ENCODE measurements around the gene DARS1.

Gene DARS1

DNA sequence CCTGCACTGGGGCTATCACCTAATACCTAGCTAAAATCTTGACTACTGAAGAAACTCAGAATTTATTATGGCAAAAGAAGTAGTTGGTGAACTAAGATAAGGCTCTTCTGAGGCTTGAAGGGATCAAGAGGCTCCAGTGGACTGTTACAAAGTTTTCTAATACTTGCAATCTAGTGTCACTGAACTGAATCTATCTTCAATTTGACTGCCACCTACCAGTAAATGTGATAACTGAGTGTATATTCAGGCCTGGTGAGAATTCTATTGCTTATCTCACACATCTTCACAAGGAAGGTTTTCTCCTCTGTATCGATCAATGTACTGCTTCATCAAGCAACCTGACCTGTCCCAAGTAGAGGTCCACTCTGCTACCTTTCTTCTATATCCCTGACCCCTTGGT, 40.8 kb downstream of the DARS1 start:
- Histone ChIP-seq H3K9me3 (no peaks in the 10 kb centered on the region), H3K4me3 (ENCODE audit: low read depth in 1 of 2, low read length in 1 of 2) (no peak overlapping the region), H3K36me3 (no peaks in the 10 kb centered on the region), H3K27ac (no peak overlapping the region), H3K27me3 (no peaks in the 10 kb centered on the region), H3K4me1 (ENCODE audit: control insufficient read depth in 1 of 2, insufficient read depth in 1 of 2, low read depth in 1 of 2, low read length in 1 of 2) (peaks cover 0 to 4% of the 10 kb centered on the region in 2 experiments)
- TF ChIP-seq, protein P1, sequence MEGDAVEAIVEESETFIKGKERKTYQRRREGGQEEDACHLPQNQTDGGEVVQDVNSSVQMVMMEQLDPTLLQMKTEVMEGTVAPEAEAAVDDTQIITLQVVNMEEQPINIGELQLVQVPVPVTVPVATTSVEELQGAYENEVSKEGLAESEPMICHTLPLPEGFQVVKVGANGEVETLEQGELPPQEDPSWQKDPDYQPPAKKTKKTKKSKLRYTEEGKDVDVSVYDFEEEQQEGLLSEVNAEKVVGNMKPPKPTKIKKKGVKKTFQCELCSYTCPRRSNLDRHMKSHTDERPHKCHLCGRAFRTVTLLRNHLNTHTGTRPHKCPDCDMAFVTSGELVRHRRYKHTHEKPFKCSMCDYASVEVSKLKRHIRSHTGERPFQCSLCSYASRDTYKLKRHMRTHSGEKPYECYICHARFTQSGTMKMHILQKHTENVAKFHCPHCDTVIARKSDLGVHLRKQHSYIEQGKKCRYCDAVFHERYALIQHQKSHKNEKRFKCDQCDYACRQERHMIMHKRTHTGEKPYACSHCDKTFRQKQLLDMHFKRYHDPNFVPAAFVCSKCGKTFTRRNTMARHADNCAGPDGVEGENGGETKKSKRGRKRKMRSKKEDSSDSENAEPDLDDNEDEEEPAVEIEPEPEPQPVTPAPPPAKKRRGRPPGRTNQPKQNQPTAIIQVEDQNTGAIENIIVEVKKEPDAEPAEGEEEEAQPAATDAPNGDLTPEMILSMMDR (IDR thresholded peaks at IDR 0.05): no peak

DNA sequence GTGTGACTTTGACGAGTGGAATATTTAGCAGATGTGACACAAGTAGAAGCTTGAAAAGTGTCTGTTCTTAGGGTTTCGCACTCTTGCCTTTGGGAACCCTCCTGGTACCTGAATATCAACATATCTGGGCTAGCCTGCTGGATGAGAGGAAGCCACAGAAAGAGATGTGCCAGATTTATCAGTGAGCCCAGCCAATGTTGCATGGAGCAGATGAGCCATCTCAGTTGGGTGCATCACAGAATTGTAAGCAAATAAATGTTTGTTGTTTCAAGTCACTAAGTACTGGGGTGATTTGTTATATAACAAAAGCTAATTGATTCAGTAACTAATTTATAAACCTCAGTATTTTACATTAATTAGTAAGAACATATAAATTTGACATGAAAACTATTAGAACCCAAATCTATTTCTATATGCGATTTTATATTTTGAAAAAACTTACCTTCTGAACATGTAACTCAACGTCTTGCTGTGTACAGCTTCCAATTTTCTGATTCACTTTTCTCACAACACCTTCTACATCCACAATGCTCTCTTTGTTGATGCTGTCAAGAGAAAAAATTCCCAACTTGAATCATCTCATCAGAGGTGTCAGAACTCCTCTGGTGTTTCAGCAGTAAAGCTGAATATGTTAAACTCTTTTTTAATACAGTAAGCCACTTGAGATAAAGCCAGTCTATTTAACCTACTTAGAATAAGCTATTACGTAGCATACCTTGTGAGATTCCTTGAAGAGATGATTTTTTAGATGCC, 42.3 kb downstream of the DARS1 start:
- no peak overlapping the region for H3K4me3 ChIP-seq (ENCODE audit: low read depth in 1 of 2, low read length in 1 of 2)
- TF ChIP-seq, protein P1 (IDR thresholded peaks at IDR 0.05): no peak
- H3K4me1 ChIP-seq (ENCODE audit: control insufficient read depth in 1 of 2, insufficient read depth in 1 of 2, low read depth in 1 of 2, low read length in 1 of 2): peaks cover 0 to 4% of the 10 kb centered on the region in 2 experiments
- H3K27me3 ChIP-seq: no peaks in the 10 kb centered on the region
- no peaks in the 10 kb centered on the region for H3K36me3 ChIP-seq
- H3K27ac ChIP-seq: peak overlapping the region; percentile 40
- H3K9me3 ChIP-seq: no peaks in the 10 kb centered on the region

DNA sequence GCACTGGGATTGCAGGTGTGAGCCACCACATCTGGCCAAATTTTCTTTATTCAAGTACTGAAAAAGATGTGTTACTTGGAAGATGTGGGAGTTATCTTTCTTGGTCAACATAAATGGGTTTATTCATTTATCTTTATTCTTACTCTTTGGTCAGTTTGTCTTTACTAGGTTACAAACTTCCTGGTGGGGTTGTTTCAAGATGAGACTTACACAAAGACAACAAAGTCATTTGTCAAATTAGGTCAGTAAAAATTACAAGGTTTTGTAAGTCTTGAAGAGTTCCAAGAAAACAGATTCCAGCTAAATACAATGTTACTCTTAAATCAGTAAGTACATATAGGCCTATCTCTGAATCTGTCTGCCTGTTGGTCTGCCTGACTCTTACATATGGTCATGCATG, 48.9 kb downstream of the DARS1 start:
- no peak overlapping the region for H3K4me3 ChIP-seq (ENCODE audit: low read depth in 1 of 2, low read length in 1 of 2)
- no peaks in the 10 kb centered on the region for H3K27me3 ChIP-seq
- no peaks in the 10 kb centered on the region for H3K9me3 ChIP-seq
- TF ChIP-seq, protein P1 (IDR thresholded peaks at IDR 0.05): no peak
- peak overlapping the region; percentile 33 for H3K27ac ChIP-seq
- H3K4me1 ChIP-seq (ENCODE audit: control insufficient read depth in 1 of 2, insufficient read depth in 1 of 2, low read depth in 1 of 2, low read length in 1 of 2): peaks cover 39% of the 10 kb centered on the region in 2 experiments
- no peaks in the 10 kb centered on the region for H3K36me3 ChIP-seq

DNA sequence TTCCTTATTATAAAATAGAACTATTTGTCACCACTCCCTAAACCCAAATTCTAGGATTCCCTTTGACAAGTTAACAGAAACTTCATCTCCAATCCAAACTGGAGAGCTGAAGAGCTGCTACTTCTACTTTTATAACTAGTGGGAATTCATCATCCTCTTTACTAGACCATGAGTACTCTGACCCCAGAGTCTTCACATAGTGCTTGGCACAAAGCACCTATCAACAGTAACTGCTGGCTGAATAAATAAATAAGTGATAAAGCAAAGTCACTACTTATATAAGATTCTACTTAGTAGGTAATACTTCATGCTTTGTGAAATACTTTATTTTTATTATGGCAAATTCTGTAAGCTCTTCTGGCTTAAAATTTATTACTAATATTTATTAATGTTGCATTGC, 49.5 kb downstream of the DARS1 start:
- Histone ChIP-seq H3K4me1 (ENCODE audit: control insufficient read depth in 1 of 2, insufficient read depth in 1 of 2, low read depth in 1 of 2, low read length in 1 of 2) (peaks cover 45% of the 10 kb centered on the region in 2 experiments), H3K4me3 (ENCODE audit: low read depth in 1 of 2, low read length in 1 of 2) (no peak overlapping the region), H3K9me3 (no peaks in the 10 kb centered on the region), H3K27ac (peak overlapping the region; percentile 23), H3K27me3 (no peaks in the 10 kb centered on the region), H3K36me3 (no peaks in the 10 kb centered on the region)
- TF ChIP-seq, protein P1 (IDR thresholded peaks at IDR 0.05): no peak

DNA sequence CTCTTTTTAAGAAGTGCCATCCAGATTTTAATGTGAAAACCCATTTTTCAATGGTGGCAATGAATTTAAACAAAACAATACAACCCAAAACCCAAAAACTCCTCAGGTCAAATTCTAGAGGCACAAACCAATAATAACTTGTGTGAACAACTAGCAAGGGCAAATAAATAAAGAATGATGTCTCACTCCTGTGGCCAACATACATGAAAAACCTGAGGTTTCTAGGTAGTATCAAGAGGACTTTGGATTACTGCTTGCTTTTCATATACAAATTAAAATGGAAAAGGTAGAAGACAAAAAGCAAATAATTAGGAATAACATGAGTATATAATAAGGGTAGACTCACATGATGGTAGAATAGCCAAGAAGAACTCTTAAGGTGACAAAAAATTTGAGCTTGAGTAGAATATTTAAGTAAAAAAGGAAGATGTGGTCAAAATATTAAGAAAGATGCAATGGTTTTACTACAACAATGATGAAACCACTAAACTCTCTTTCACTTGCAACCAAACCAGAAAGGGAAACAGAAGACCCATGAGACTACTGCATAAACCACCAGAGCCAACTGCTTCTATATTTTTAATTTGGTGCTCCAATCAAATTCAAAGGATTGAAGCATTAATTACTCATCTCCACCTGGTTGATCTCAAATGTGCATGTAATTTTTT, 53.5 kb downstream of the DARS1 start:
- Histone ChIP-seq H3K27ac (peak overlapping the region; percentile 87), H3K36me3 (no peaks in the 10 kb centered on the region), H3K9me3 (no peaks in the 10 kb centered on the region), H3K4me1 (ENCODE audit: control insufficient read depth in 1 of 2, insufficient read depth in 1 of 2, low read depth in 1 of 2, low read length in 1 of 2) (peaks cover 59 to 68% of the 10 kb centered on the region in 2 experiments), H3K4me3 (ENCODE audit: low read depth in 1 of 2, low read length in 1 of 2) (peak overlapping the region in 1 of 2 experiments; percentile 34), H3K27me3 (no peaks in the 10 kb centered on the region)
- TF ChIP-seq, protein P1 (IDR thresholded peaks at IDR 0.05): no peak

All from neutrophil (primary cell).